NCI-H146 treated with DMSO at 0.1 percent for 48 hours (cell line): Measurements from ENCODE around the gene PACC1.
"Not testable (repeated sequence)": the region's sequence is repeated elsewhere in the genome, so short reads cannot be mapped to it uniquely, and the experiment has no call there.

Experiments used
- DNase-seq: peaks from one replicate; lab custom pipeline; 2025; ENCODE audit not compliant: unreplicated experiment; lab: John Stamatoyannopoulos, UW

PACC1 gene

DNA sequence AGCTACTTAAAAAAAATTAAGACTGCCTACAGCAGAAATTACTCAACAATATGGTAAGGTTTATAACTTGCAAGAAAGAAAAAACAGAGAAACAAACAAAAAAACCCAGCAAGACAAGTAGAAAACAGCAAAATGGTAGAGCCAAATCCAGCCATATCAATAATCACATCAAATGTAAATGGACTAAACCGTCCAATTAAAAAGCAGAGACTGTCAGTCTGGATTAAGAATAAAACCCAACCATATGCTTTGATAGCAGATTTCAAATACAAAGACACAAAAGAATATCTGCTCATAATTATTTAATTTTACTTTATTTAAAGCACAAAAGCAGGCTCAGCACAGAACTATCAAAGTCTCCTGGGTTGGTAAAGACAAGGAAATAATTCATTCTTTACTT, 17.5 kb downstream of the PACC1 start:
- no peak for DNase-seq

DNA sequence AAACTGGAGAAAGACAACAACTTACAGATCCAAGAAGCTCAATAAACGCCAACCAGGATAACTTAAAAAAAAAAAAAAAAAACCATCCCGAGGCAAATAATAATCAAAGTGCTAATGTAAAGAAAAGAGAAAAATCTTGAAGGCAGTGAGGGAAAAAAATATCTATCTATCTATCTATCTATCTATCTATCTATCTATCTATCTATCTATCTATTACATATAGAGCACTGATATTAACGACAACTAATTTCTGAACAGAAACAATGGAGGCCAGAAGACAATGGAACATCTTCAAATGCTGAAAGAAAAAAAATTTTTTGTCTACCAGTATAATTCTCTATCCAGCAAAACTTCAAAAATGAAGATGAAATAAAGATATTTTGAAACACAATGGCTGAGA, 18.0 kb downstream of the PACC1 start:
- no peak for DNase-seq

DNA sequence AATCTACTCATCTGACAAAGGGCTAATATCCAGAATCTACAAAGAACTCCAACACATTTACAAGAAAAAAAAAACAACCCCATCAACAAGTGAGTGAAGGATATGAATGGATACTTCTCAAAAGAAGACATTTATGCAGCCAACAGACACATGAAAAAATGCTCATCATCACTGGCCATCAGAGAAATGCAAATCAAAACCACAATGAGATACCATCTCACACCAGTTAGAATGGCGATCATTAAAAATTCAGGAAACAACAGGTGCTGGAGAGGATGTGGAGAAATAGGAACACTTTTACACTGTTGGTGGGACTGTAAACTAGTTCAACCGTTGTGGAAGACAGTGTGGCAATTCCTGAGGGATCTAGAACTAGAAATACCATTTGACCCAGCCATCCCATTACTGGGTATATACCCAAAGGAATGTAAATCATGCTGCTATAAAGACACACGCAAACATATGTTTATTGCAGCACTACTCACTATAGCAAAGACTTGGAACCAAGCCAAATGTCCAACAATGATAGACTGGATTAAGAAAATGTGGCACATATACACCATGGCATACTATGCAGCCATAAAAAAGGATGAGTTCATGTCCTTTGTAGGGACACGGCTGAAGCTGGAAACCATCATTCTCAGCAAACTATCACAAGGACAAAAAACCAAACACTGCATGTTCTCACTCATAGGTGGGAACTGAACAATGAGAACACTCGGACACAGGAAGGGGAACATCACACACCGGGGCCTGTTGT, 18.8 kb downstream of the PACC1 start:
- not testable (repeated sequence) for DNase-seq

DNA sequence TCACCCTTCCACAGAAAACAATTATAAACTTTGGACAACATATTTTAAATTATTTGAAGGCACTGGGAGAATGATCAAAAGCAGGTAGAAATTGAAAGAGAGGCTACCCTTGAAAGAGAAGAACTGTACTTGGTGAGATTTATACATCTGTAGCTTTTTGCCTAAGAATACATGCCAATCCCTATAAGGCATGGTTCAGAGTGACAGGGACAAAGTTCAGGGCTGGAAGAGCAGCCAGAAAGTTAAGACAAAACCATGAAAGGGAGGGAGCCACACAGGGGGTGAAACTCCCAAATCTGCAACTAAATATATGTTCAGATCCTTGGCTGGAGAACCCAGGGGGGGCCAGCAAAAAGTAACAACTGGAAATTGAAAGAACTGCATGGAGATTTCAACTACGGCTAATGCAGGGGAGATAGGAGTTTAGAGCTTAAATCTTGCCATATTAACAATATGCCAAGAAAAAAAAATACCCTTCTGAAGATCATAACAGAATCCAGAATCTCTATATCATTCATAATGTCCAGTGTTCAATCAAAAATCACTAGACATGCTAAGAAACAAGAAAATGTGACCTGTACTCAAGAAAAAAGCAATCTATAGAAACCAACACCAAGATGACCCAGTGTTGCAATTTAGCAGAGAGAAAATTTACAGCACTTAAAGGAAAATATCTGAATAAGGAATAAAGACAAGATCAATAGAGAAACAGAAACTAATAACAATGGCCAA, 25.5 kb downstream of the PACC1 start:
- DNase-seq = no peak

DNA sequence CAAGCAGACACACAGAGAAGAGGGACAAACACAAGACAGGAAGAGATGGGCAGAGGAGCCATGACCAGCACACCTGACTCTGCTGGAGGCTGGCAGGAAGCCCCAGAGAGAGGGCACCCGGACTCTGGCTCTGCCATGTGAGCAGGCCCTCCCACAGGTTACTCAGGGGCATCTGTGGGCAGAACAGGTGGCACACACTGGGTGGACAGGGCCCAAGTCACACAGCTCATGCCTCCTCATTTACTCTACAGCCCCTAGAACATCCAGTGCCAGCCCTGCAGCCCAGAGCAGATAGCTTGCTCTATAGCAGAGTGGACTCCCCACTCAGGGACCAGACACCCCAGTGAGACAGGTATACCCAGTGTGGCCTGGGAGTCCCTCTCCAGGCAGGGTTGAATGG, 28.7 kb downstream of the PACC1 start:
- DNase-seq = no peak

DNA sequence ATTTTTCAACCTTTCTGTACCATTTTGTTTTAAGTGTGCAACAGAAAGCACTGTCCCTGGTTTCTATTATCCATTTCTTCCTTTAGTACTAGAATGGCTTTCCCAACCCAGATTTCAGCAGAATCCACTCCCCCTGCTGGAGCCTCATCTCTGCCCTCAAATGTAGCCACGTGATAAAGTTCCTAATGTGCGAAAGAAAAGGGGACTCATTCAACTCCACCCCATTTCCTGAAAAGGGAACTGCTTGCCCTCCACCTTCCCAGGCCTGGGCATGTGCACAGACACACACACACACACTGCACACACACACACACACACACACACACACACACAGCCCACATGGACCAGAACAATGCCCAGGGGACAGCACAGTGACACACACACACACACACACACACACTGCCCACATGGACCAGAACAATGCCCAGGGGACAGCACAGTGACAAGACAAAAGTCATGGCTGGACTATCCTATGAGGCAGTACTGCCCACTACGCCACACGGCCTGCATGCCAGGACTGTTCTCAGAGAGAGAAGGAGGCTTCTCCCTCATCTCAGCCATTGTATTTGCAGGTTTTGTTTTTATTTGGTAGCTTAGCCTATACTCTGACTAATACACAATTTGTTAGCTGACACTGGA, 33.2 kb downstream of the PACC1 start:
- no peak for DNase-seq

DNA sequence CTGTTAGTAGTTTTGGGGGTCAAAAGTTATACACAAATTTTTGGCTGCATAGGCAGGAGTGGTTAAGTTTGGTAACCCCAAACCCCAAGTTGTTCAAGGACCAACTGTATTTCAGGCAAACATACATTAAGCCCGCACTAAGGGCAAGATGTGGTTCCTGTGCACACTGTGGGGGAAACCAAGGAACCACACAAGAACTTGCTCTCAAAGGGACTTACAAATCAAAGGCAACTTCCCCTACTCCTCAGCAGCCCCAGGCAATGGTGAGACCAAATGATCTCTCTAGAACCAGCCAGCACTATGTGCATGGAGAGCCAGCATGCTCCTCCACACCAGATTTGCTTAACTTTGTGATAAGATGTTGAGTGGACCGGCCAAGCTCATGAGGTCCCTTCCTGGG, 35.3 kb downstream of the PACC1 start:
- no peak for DNase-seq

DNA sequence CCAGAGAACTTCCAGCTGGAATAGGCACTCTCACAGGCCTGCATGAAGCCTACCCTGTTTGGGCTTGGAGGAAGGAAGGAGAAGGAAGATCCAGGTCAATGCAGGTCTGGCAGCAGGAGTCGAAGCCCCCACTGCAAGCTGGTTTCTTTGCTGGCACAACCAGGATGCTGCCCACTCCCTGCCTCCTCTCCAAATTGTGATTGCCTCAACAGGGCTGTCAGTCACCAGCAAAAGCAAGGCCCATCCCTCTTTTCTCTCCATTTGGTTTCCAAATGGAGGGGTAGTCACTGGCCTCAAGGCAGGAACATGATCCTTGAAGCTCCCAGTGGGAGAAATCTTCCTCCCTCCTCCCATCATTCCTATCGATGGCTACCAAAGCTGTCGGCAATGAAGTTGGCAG, 37.0 kb downstream of the PACC1 start:
- no peak for DNase-seq

DNA sequence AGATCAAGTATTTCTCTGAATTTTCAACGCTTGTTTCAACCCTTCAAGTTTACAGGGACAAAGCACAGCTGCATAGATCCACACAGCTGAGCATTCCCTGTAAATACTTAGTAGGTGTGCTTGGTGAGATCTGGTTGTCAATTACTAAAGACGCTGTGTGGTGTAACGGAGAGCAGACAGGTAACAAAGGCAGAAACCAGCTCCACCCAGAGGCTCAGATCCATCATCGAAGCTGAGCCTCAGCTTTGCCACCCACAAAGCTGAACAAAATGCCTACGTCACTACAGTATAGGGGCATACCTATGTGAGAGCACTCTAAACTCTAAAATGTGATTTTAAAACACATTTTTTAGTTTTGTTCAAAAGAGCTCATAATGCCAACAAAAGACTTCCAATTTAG, 38.7 kb downstream of the PACC1 start:
- no peak for DNase-seq

DNA sequence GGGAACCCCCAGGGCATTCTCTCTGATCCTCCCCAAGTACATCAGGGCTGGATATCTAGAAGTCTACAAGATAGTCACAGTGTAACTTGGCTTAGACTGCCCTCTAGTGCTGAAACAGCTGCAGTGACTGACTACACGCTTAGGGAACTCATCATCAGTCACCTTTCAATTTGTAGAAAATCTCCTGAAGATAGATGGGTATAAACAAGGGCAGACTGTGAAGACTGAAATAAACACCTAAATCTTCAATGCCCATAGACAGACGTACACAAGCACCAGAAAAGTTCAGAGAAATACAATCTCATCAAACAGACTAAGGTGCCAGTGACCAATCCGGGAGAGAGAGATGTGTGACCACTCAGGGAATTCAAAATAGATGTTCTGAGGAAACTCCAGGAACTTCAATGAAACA, 46.6 kb downstream of the PACC1 start:
- DNase-seq = peak; percentile 8

DNA sequence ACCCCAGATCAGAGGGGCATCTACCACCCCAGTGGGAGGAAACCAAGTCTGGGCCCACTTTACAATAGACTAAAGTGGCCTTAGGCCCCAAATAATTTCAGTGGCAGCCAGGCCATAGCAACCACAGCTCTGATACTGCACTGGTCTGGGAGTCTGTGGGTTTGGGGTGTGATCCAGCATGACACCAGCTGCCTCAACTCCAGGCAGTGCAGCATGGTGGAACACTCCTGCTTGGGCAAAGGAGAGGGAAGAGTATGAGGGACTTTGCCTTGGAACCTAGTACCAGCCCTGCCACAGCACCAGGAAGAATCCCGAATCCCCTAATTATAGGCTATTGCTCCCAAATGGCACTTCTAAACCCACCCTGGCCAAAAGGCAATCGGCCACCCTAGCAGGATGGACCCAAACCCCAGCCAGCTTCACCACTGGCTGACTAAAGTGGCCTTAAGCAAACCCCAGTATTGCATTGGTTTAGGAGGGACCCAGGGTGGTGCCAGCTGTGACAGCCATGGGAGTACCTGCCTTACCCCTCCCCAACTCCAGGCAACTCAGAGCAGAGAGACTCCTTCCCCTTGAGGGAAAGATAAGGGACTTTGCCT, 47.1 kb downstream of the PACC1 start:
- no peak for DNase-seq

DNA sequence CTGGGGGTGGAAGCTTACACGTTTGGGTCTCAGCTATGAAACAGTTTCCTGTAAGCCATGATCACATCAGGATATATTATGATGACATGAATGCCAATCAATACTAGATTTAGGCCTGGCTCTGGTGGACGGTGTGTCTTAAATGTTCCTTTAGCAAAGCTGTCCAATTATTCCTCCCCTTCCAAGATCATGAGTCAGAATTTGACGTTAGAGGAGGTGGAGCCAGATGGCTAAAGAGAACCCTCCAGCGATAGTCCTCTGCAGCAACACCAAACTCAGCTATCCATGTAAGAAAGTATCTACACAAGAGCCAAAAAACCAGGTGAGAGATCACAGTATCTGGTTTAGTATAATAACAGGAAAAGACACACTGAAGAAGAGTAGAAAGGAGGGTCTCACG, 47.8 kb downstream of the PACC1 start:
- no peak for DNase-seq

DNA sequence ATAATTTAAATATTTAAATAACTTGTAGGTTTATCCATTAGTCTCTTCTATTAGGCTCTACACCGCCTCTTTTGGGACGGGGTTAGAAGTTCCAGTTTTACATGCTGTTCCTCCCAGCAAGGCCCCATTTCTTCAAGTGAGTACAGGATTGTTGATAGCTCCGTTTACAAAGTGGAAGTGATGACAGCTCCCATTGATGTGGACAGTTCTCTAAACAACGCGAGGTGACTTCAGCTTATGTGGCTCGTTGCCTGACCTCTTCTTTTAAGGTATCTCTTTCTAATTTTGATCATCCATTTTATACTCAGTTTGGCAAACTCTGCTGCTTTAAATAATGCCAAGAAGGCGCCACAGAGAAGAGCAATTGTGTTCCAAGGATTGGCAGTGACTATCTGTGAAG, 49.7 kb downstream of the PACC1 start:
- no peak for DNase-seq

DNA sequence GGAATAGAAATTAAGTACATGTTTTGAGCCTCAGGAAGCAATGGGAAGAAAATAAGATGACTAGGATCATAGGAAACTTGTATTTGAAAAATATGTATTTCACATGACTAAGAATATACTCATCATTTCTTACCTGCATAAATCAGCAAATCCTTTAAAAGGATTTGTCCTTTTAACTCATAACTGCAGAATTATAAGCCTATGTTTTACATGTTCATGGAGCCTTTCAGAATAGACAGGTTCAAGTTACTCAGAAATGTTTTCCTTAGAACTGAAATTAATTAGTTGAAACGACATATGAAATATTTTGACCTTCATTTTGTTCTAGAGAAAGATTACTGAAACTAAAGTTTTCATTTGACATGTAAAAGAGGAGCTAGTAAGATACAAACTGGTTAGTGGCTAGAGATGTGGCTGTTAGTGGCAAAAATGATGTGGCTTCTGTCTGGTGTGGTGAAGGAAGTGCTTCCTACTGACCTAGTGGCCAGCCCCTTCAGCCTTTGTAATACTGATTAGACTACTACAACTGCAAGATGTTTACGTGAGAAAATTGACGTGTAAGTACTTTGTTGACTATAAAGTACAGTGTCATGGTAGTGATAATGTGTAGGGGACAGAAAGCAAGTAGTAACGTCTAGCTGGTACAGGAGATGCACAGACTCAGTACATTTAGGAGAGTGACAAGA, 54.7 kb downstream of the PACC1 start:
- no peak for DNase-seq

DNA sequence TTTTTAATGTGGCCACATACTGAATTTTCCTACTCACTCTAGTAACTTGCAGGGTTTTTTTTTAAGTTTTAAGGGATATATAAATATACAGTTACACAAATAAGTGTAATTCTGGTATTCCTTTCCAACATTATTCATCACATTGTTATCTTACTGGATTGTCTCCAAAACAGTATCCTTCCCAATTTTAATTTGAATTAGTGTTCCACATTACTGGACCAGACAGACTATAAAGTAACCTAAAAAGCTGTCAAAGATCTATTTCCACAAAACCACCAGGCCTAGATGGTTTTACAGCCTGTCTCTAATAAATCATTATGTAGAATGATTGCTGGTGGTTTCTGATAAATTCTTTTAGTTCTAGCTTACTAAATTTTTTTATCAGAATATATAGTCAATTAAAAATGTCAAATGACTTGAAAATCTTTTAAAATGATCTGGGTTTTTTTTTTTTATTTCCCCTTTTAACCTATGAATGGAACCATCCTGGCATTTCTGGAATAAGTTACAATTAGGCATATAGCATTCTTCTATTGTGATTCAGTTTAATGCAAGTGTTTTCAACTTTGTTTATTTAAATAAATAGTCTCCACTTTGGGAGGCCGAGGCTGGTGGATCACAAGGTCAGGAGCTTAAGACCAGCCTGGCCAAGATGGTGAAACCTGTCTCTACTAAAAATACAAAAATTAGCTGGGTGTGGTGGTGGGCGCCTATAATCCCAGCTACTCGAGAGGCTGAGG, 59.3 kb downstream of the PACC1 start:
- no peak for DNase-seq

DNA sequence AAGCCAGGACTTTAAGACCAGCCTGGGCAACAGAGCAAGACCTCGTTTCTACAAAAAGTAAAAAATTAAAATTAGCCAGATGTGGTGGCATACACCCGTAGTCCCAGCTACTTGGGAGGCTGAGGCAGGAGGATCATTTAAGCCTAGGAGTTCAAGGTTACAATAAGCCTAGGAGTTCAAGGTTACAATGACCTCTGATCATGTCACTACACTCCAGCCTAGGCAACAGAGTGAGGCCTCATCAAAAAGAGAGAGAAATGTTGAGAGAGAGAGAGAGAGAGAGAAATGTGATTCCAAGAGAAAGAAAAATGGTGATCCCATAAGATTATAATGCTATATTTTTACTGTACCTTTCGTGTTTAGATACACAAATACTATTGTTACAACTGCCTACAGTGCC, 60.2 kb downstream of the PACC1 start:
- no peak for DNase-seq

DNA sequence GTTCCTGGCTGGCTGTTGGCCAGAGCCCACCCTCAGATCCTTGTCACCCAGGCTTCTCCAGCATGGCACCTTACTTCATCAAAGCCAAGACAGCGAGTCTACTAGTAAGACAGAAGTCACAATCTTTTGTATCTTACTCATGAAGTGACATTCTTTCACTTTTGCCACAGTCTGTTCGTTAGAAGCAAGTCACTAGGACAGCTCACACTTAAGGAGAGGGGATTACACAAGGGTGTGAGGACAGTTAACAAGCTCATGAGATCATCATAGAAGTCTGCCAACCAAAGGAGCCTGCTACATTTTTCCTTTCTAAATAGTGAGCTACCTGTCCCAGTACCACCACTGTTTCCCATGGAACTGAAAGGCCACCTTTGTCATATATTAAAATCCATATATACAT, 61.5 kb downstream of the PACC1 start:
- DNase-seq = no peak

DNA sequence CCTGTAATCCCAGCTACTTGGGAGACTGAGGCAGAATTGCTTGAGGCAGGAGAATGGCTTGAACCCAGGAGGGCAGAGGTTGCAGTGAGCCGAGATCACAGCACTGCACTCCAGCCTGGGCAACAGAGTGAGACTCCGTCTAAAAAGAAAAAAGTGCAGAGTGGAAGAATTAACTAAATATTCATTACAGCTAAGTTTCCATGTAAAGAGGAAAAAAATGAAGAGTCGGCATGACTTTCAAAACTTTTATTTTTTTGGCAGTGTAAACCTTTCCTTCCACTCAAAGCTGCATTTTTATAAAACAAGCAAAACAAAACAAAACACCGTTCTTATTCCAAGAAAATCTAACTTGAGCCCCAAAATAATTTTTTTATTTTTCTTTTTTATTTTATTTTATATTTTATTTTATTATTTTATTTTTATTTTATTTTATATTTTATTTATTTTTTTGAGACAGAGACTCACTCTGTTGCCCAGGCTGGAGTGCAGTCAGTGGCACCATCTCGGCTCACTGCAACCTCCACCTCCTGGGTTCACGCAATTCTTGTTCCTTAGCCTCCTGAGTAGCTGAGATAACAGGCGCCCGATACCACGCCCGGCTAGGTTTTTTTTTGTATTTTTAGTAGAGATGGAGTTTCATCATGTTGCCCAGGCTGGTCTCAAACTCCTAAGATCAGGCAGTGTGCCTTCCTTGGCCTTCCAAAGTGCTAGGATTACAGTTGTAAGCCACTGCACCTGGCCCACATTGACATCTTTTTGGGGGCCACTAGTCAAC, 62.9 kb downstream of the PACC1 start:
- no peak for DNase-seq

DNA sequence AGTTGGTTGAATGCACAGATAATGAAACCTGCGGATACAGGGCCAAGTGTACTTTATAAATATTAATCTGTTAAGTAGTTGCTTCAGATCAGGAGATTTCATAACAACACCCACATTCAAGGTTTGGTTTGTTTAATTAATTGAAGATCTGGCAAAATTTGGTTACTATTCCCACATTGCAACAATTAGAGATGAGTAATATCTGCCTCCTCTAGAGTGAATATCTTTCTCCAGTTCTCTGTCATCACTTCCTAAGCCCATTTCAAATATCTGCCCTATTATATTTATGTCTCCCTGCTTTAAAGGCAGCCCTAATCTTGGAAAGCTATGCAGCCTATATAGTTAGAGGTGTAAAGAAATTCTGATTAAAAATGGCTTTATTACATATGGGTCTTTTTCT, 68.1 kb downstream of the PACC1 start:
- no peak for DNase-seq

DNA sequence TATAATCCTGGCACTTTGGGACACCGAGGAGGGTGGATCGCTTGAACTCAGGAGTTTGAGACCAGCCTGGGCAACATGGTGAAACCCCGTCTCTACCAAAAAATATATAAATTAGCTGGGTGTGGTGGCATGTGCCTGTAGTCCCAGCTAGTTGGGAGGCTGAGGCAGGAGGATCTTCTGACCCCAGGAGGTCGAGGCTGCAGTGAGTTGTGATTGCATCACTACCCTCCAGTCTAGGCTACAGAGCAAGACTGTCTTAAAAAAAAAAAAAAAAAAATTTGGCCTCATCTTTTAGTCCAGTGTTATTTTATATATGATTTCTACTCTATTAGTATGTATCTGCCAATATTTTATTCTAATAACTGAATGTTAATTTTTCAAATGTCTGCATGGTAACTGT, 69.8 kb downstream of the PACC1 start:
- no peak for DNase-seq
